Endothelial cell of umbilical vein (primary cell): ENCODE data around the gene KRTAP12-3. TPM values are rescaled to one million over a fixed set of nuclear protein-coding genes. Genes with fewer than 3 reads are reported as not detected.

Source experiments
- BruUV-seq: library from RNA; stranded (reverse); fragments of 400-500 nt; replicated peaks from 2 replicates; lab custom pipeline; 2021; lab: Mats Ljungman, UMichigan
- CTCF ChIA-PET: fragments of 300-600, 350-600 bp; sonication (Branson Sonifier 250); formaldehyde crosslinking; loops from one replicate; lab custom pipeline; 2021; ENCODE audit warnings: antibody characterized with exemption, inconsistent platforms; lab: Charles Lee
- POLR2A ChIA-PET: fragments of 300-600, 350-600 bp; sonication (Branson Sonifier 250); formaldehyde crosslinking; loops from one replicate; lab custom pipeline; 2021; ENCODE audit warnings: antibody characterized with exemption, inconsistent platforms; lab: Charles Lee
- DNase-seq: peaks from one replicate; pipeline ENCODE4 v3.0.0-alpha.2; 2011; ENCODE audit warnings: low read depth, low spot score
- FAIRE-seq: peaks from 2 replicates; lab custom pipeline; 2011; peaks lifted over from hg19 to GRCh38; lab: Jason Lieb, UNC
- H2AFZ ChIP-seq: 2 replicates; pipeline ENCODE4 v1.6.0; 2012; ENCODE audit warnings: low read depth, low read length, control low read depth, inconsistent platforms
- H3K27ac ChIP-seq: 2 replicates; pipeline ENCODE4 v1.5.1; 2011; ENCODE audit warnings: low read depth, mild to moderate bottlenecking, control low read depth, low read length, moderate library complexity; ENCODE audit not compliant: insufficient read depth
- H3K27me3 ChIP-seq, 2 experiments: 2 replicates each; pipeline versions ENCODE4 v1.6.0 to v1.6.1; 2011; ENCODE audit warnings: low read length in 2 of 2, mixed read lengths in 1 of 2; ENCODE audit not compliant: control insufficient read depth in 2 of 2, insufficient read depth in 2 of 2
- H3K36me3 ChIP-seq, 2 experiments: 2 replicates in 1 of 2; 3 replicates in 1 of 2; pipeline ENCODE4 v1.5.1; 2011; ENCODE audit warnings: low read length in 2 of 2, mild to moderate bottlenecking in 1 of 2, moderate library complexity in 1 of 2; ENCODE audit not compliant: control insufficient read depth in 2 of 2, insufficient read depth in 2 of 2; ENCODE audit errors: extremely low read depth in 1 of 2
- H3K4me1 ChIP-seq: 3 replicates; pipeline ENCODE4 v1.5.1; 2011; ENCODE audit warnings: mild to moderate bottlenecking, low read length; ENCODE audit not compliant: control insufficient read depth, insufficient read depth; ENCODE audit errors: extremely low read depth
- H3K4me2 ChIP-seq: 2 replicates; pipeline ENCODE4 v1.6.1; 2011; ENCODE audit warnings: low read length, control low read depth, mixed read lengths; ENCODE audit not compliant: insufficient read depth
- H3K4me3 ChIP-seq, 3 experiments: fragments of 200-600 bp in 1 of 3; sonication (generic), shearing (Covaris generic) in 1 of 3; replicated peaks in 1 of 3; 2 replicates each; pipeline ENCODE4 v1.5.1; 2011 to 2016; ENCODE audit warnings: control low read depth in 3 of 3, low read length in 3 of 3, mild to moderate bottlenecking in 2 of 3, inconsistent platforms in 1 of 3, low read depth in 1 of 3, moderate library complexity in 1 of 3; ENCODE audit not compliant: insufficient read depth in 1 of 3
- H3K79me2 ChIP-seq: 2 replicates; pipeline ENCODE4 v1.6.0; 2012; ENCODE audit warnings: low read length, inconsistent platforms; ENCODE audit not compliant: control insufficient read depth, insufficient read depth
- H3K9ac ChIP-seq: replicated peaks from 2 replicates; pipeline ENCODE3; 2011; ENCODE audit warnings: low read length, control low read depth; ENCODE audit not compliant: insufficient read depth; ENCODE audit errors: extremely low read depth
- H3K9me1 ChIP-seq: replicated peaks from 3 replicates; pipeline ENCODE4 v1.6.0; 2011; ENCODE audit warnings: mild to moderate bottlenecking, low read length; ENCODE audit not compliant: control insufficient read depth, insufficient read depth; ENCODE audit errors: extremely low read depth
- H3K9me3 ChIP-seq: replicated peaks from 2 replicates; pipeline ENCODE4 v1.5.1; 2012; ENCODE audit warnings: low read length, inconsistent platforms; ENCODE audit not compliant: control insufficient read depth, insufficient read depth
- H4K20me1 ChIP-seq: replicated peaks from 2 replicates; pipeline ENCODE3; 2011; ENCODE audit warnings: mild to moderate bottlenecking, low read length; ENCODE audit not compliant: control insufficient read depth, insufficient read depth; ENCODE audit errors: extremely low read depth
- EZH2 ChIP-seq: IDR thresholded peaks from 2 replicates; pipeline ENCODE4 v1.6.1; 2012; ENCODE audit warnings: borderline replicate concordance, low read depth, mild to moderate bottlenecking, moderate library complexity, low read length, inconsistent platforms; ENCODE audit not compliant: severe bottlenecking
- FOS ChIP-seq: IDR thresholded peaks from 2 replicates; pipeline ENCODE4 v1.6.1; 2011; ENCODE audit warnings: mild to moderate bottlenecking, low read length, moderate library complexity, borderline replicate concordance; ENCODE audit not compliant: insufficient read depth
- GATA2 ChIP-seq: IDR thresholded peaks from 2 replicates; pipeline ENCODE4 v1.7.0; 2011; ENCODE audit warnings: low read depth, mild to moderate bottlenecking, moderate library complexity, mixed read lengths, low read length; ENCODE audit not compliant: insufficient read length, insufficient read depth
- JUN ChIP-seq: IDR thresholded peaks from 2 replicates; pipeline ENCODE4 v1.6.1; 2011; ENCODE audit warnings: borderline replicate concordance, low read depth; ENCODE audit not compliant: insufficient read length, insufficient read depth
- MYC ChIP-seq: IDR thresholded peaks from one replicate; pipeline ENCODE4 v1.6.1; 2011; ENCODE audit warnings: mild to moderate bottlenecking, low read depth, low read length
- POLR2A ChIP-seq: IDR thresholded peaks from 2 replicates; pipeline ENCODE4 v1.6.1; 2012; ENCODE audit warnings: low read depth, mild to moderate bottlenecking, control low read depth, low read length
- POLR2AphosphoS5 ChIP-seq: IDR thresholded peaks from 2 replicates; pipeline ENCODE4 v1.6.1; 2012; ENCODE audit warnings: low read depth, mild to moderate bottlenecking, control low read depth, low read length, moderate library complexity; ENCODE audit not compliant: insufficient read depth
- dilution Hi-C: fragments of 300-500 bp; cut with MboI; formaldehyde crosslinking; loops from one replicate; pipeline ENCODE4 v1.15.0; 2019; ENCODE audit warnings: low sequenced_read_pairs; ENCODE audit not compliant: extremely low pct_ligation_motif_present
- intact Hi-C: fragments of 100-400 bp; cut with micrococcal nuclease; formaldehyde crosslinking; loops from one replicate; pipeline ENCODE4 v1.10.0; 2022
- polyA plus RNA-seq, 4 experiments: library from polyadenylated mRNA; depleted of rRNA in 3 of 4; stranded (reverse) in 3 of 4; unstranded in 1 of 4; fragments of >200 nt; gene quantifications; 2 replicates each; pipeline versions ENCODE4 v1.2.1 to v1.2.3, GENCODE V29; 2011 to 2012; ENCODE audit warnings: missing spikeins in 1 of 4
- total RNA-seq: library from RNA; stranded (reverse); gene quantifications from 2 replicates; pipeline ENCODE4 v1.2.3, GENCODE V29; 2021
- TF ChIP-seq, protein P1 (sequence below): IDR thresholded peaks from 2 replicates; pipeline ENCODE4 v1.6.1; 2011; ENCODE audit not compliant: insufficient read depth, insufficient read length
- TF ChIP-seq, protein P2 (sequence below), 2 donors: IDR thresholded peaks; 1 replicate in 1 of 2; 2 replicates in 1 of 2; pipeline ENCODE4 v1.5.1; 2011; ENCODE audit warnings: low read length in 2 of 2, mild to moderate bottlenecking in 2 of 2, moderate library complexity in 2 of 2, control low read depth in 1 of 2, inconsistent platforms in 1 of 2, low read depth in 1 of 2; ENCODE audit not compliant: insufficient read depth in 1 of 2; ENCODE audit errors: extremely low read depth in 1 of 2

Gene KRTAP12-3
- total and polyA plus RNA-seq, 2 donors (not counting 3 experiments of a cell fraction or from before 2014, with no cell fraction given): not detected

DNA sequence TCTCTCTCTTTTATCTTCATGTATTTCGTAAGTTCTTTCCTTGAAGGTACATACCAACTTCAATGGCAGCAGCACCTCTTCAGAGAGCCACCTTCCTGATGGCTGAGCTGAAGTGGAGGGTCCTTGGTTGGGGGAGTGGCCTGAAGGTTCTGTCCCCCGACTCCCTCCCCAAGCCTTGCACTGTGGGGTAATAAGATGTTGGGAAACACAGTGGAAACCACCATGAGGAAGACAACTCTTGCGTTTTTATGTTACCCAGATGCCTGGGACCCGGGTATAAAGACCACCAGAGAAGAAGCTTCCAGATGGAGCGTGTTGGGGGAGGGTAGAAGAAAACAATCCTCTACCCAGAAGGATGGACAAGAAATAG is 794 bp downstream of the KRTAP12-3 start:
- Histone ChIP-seq H2AFZ (no peak overlapping the region), H3K4me1 (no peaks in the 10 kb centered on the region), H3K9ac (no peak overlapping the region), H3K36me3 (no peaks in the 10 kb centered on the region), H3K4me2 (no peak overlapping the region), H3K79me2 (no peaks in the 10 kb centered on the region), H4K20me1 (no peaks in the 10 kb centered on the region), H3K4me3 (no peak overlapping the region), H3K9me3 (no peaks in the 10 kb centered on the region), H3K27me3 (peaks cover 0 to 4% of the 10 kb centered on the region in 2 experiments), H3K27ac (no peak overlapping the region), H3K9me1 (no peaks in the 10 kb centered on the region)
- ChIA-PET POLR2A (no interaction called here), CTCF (interaction anchor here (1.3 kb wide), 1 partner anchor 135 kb away, joined by 4 read pairs; no protein-coding TSS in a partner anchor)
- intact Hi-C loops: no loop called here
- dilution Hi-C loops: no loop called here
- BruUV-seq: no TSS peak
- no peak for TF ChIP-seq POLR2AphosphoS5
- DNase-seq: no peak
- FAIRE-seq: no peak

DNA sequence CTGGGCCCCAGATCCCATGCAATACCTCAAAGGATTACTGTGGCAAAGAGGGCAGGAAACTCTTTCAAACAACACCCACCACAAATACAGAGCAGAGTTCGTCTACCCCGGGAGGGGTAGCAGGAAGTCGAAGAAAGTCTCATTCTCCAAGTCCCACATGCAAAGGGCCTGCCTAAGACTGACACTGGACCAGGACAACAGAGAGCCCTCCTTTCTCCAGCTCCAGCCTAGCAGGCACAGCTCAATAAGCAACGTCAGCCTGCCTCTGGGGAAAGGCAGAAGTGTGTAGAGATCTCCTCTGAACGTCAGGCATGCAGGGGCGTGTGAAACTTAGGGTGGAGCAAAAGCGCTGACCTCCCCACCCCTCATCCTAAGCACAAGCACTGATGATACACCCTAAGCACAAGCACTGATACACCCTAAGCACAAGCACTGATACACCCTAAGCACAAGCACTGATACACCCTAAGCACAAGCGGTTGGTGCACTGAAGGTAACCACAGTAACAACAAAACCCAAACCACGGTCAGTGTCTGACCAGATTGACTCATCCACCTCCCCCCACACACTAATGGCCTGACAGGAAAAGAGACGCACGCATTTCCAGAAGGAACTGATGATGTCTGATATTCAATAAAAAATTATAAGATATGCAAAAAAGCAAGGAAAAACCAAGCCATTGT is 1.3 kb downstream of the KRTAP12-3 start:
- Histone ChIP-seq H3K4me2 (no peak overlapping the region), H3K36me3 (no peaks in the 10 kb centered on the region), H3K79me2 (no peaks in the 10 kb centered on the region), H3K27me3 (peaks cover 0 to 4% of the 10 kb centered on the region in 2 experiments), H3K4me1 (no peaks in the 10 kb centered on the region), H2AFZ (no peak overlapping the region), H3K9ac (no peak overlapping the region), H3K9me1 (no peaks in the 10 kb centered on the region), H3K4me3 (no peak overlapping the region), H3K9me3 (no peaks in the 10 kb centered on the region), H3K27ac (no peak overlapping the region), H4K20me1 (no peaks in the 10 kb centered on the region)
- ChIA-PET CTCF (no interaction called here), POLR2A (no interaction called here)
- no peak for DNase-seq
- dilution Hi-C loops (no loop called here), intact Hi-C loops (no loop called here)
- no TSS peak for BruUV-seq
- FAIRE-seq: no peak
- TF ChIP-seq, protein P1, sequence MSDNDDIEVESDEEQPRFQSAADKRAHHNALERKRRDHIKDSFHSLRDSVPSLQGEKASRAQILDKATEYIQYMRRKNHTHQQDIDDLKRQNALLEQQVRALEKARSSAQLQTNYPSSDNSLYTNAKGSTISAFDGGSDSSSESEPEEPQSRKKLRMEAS: no peak
- TF ChIP-seq FOS: no peak
- no peak for TF ChIP-seq JUN
- no peak for TF ChIP-seq MYC
- TF ChIP-seq, protein P2, sequence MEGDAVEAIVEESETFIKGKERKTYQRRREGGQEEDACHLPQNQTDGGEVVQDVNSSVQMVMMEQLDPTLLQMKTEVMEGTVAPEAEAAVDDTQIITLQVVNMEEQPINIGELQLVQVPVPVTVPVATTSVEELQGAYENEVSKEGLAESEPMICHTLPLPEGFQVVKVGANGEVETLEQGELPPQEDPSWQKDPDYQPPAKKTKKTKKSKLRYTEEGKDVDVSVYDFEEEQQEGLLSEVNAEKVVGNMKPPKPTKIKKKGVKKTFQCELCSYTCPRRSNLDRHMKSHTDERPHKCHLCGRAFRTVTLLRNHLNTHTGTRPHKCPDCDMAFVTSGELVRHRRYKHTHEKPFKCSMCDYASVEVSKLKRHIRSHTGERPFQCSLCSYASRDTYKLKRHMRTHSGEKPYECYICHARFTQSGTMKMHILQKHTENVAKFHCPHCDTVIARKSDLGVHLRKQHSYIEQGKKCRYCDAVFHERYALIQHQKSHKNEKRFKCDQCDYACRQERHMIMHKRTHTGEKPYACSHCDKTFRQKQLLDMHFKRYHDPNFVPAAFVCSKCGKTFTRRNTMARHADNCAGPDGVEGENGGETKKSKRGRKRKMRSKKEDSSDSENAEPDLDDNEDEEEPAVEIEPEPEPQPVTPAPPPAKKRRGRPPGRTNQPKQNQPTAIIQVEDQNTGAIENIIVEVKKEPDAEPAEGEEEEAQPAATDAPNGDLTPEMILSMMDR (IDR thresholded peaks at IDR 0.05; ENCODE audit: extremely low read depth in 1 of 2, insufficient read depth in 1 of 2, low read depth in 1 of 2, low read length in 2 of 2): no peak
- TF ChIP-seq POLR2A: no peak
- TF ChIP-seq POLR2AphosphoS5: no peak
- TF ChIP-seq EZH2: no peak
- TF ChIP-seq GATA2: no peak
